HEK293T (cell line): ENCODE measurements around the gene ASTL.

ENCODE experiments used
- CTCF ChIA-PET: fragments of 350-600 bp; formaldehyde crosslinking; extraction: SDS; loops from one replicate; lab custom pipeline; 2021; ENCODE audit warnings: antibody characterized with exemption, inconsistent platforms; lab: Yijun Ruan, JAX
- POLR2A ChIA-PET: fragments of 350-600 bp; formaldehyde crosslinking; extraction: SDS; loops from one replicate; lab custom pipeline; 2020; ENCODE audit warnings: antibody characterized with exemption, inconsistent platforms; lab: Yijun Ruan, JAX
- DNase-seq: peaks from one replicate; pipeline ENCODE4 v3.0.0; 2012; ENCODE audit warnings: mixed read lengths; ENCODE audit errors: extremely low spot score
- ARNT ChIP-seq: fragments of 450-650 bp; IDR thresholded peaks from 2 replicates; pipeline ENCODE4 v1.6.1; 2017; ENCODE audit warnings: mild to moderate bottlenecking
- BHLHE40 ChIP-seq: fragments of 450-650 bp; IDR thresholded peaks from 2 replicates; pipeline ENCODE4 v1.6.1; 2016; ENCODE audit warnings: mild to moderate bottlenecking, moderate library complexity, borderline replicate concordance
- CTBP1 ChIP-seq: fragments of 450-650 bp; IDR thresholded peaks from 2 replicates; pipeline ENCODE4 v1.6.1; 2016; ENCODE audit warnings: borderline replicate concordance
- ELF4 ChIP-seq: fragments of 450-650 bp; IDR thresholded peaks from 2 replicates; pipeline ENCODE4 v1.6.1; 2017; ENCODE audit warnings: antibody characterized with exemption
- FOXA1 ChIP-seq: fragments of 450-650 bp; IDR thresholded peaks from 2 replicates; pipeline ENCODE4 v1.6.1; 2016; ENCODE audit warnings: mild to moderate bottlenecking
- FOXK2 ChIP-seq: fragments of 450-650 bp; IDR thresholded peaks from 2 replicates; pipeline ENCODE4 v1.6.1; 2016; ENCODE audit warnings: mild to moderate bottlenecking
- FOXM1 ChIP-seq: fragments of 450-650 bp; IDR thresholded peaks from 2 replicates; pipeline ENCODE4 v1.6.1; 2017; ENCODE audit warnings: mild to moderate bottlenecking, borderline replicate concordance
- HDGF ChIP-seq: fragments of 450-650 bp; IDR thresholded peaks from 2 replicates; pipeline ENCODE4 v1.6.1; 2017; ENCODE audit warnings: antibody characterized with exemption, borderline replicate concordance
- L3MBTL2 ChIP-seq: fragments of 450-650 bp; conservative IDR thresholded peaks from 2 replicates; pipeline ENCODE4 v1.6.1; 2016; ENCODE audit warnings: mild to moderate bottlenecking
- LEF1 ChIP-seq: fragments of 450-650 bp; IDR thresholded peaks from 2 replicates; pipeline ENCODE4 v1.6.1; 2017; ENCODE audit warnings: mild to moderate bottlenecking, borderline replicate concordance
- NFRKB ChIP-seq: fragments of 450-650 bp; IDR thresholded peaks from 2 replicates; pipeline ENCODE4 v1.6.1; 2016; ENCODE audit warnings: mild to moderate bottlenecking, moderate library complexity
- SP1 ChIP-seq: fragments of 450-650 bp; IDR thresholded peaks from 2 replicates; pipeline ENCODE4 v1.6.1; 2017
- SUZ12 ChIP-seq: fragments of 450-650 bp; IDR thresholded peaks from 2 replicates; pipeline ENCODE4 v1.6.1; 2016; ENCODE audit warnings: mild to moderate bottlenecking
- TARDBP ChIP-seq: fragments of 450-650 bp; IDR thresholded peaks from 2 replicates; pipeline ENCODE4 v1.6.1; 2016
- ZNF384 ChIP-seq: fragments of 450-650 bp; IDR thresholded peaks from 2 replicates; pipeline ENCODE4 v1.6.1; 2016
- TF ChIP-seq, protein P1 (sequence below): fragments of 450-650 bp; IDR thresholded peaks from 2 replicates; pipeline ENCODE4 v1.6.1; 2016

ASTL gene

DNA sequence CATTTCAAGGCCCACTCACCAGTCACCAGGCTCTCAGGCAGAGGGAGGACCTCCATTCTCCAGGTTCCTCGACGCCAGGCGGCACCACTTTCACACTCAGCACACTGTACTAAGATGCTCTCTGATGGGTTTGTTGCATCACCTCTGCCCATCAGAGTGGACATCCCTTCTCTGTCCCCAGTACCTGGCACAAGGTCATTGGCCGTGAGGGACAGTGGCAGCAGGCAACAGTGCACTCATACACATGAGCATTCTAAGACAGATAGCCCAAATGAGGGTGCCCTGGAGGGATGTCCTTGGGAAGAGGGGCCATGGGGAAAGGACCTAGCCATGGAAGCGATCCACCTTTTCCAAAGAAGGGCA, 18.9 kb downstream of the ASTL start:
- DNase-seq = no peak
- ChIA-PET CTCF (no interaction called here), POLR2A (no interaction called here)
- no peak for TF ChIP-seq TARDBP
- no peak for TF ChIP-seq L3MBTL2
- TF ChIP-seq ELF4 = no peak
- TF ChIP-seq, protein P1, sequence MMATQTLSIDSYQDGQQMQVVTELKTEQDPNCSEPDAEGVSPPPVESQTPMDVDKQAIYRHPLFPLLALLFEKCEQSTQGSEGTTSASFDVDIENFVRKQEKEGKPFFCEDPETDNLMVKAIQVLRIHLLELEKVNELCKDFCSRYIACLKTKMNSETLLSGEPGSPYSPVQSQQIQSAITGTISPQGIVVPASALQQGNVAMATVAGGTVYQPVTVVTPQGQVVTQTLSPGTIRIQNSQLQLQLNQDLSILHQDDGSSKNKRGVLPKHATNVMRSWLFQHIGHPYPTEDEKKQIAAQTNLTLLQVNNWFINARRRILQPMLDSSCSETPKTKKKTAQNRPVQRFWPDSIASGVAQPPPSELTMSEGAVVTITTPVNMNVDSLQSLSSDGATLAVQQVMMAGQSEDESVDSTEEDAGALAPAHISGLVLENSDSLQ = no peak
- no peak for TF ChIP-seq FOXA1
- TF ChIP-seq SP1 = no peak
- no peak for TF ChIP-seq LEF1
- no peak for TF ChIP-seq NFRKB
- no peak for TF ChIP-seq HDGF
- no peak for TF ChIP-seq ARNT
- no peak for TF ChIP-seq SUZ12
- no peak for TF ChIP-seq CTBP1
- no peak for TF ChIP-seq ZNF384
- TF ChIP-seq BHLHE40 = no peak
- TF ChIP-seq FOXK2 = no peak
- no peak for TF ChIP-seq FOXM1

DNA sequence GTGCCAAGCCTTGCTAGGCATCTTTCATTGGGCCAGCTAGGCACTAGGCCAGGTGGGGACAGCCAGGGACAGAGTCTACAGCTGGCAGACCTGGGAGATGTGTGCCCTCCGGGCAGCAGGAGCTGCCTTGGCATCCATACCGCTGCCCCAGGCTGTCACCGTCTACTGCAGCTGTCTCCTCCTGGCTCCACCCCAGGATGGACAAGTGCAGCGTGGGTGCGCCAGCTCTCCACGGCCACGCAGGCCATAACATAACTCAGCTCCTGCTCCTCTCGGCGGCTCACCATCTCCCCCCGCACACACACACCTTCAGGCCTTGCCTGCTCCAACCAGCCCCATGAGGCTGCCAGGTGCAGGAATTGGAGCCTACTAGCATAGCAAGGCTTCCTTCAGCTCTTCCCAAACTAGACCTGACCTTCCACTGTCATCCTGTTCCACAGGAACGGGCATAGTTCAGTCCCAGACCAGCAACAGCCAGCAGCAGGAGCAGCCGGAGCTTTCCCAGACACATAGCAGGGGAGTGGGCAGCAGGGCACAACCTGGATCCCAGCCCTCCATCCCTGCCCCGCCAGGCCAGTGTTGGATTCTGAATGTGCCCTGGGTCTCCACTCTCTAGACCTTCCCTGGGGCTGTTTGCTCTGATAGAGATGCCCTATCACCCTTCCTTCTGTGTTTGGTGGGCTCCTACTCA, 19.5 kb downstream of the ASTL start:
- no peak for DNase-seq
- TF ChIP-seq, protein P1 = no peak
- ChIA-PET POLR2A (interaction anchor here (1.0 kb wide), 1 partner anchor 108 kb away, joined by 3 read pairs; no protein-coding TSS in a partner anchor), CTCF (interaction anchor here (1.1 kb wide), 1 partner anchor 126 kb away, joined by 3 read pairs; no protein-coding TSS in a partner anchor)

DNA sequence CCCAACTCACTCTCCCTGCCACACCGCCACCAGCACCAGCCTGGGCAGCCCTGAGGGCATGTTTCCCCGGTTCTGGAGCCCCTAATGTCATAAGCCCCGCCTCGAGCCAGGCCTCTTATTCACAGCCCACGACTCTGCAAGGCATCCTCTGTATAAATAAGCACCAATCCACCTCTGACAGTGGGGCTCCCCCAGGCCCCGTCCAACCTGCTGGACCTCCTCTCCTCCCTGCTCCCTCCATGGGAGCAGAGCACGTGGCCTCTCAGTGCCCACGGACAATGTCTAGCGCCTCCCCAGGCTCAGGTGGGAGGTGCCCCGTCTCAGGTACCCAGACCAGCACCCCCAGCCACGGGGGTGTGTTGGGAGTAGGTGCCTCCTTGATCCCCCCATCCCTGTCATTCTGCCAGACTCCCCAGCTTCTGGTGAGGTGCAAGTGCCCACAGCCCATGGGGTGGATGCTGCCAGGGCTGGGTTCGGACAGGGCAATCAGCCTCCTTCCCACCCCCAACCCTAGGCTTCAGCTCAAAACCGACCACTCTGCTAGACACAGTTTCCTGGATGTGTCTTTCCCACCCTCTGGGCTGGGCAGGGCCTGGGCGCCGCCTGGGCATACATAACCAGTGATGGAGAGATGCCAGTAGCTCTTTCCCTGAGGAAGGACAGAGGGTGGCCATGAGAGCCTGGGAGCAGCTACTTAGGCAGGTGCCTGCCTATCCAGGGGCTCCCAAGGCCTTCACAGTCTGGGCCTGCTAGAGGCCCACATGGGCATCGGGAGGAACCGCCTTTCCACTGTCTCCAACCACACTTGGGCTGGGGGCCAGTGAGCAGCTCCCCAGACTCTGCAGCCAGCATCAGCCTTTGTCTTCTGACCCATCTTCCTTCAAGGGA, 20.4 kb downstream of the ASTL start:
- ChIA-PET CTCF (interaction anchor here (1.1 to 1.9 kb wide), 8 partner anchors 10 to 126 kb away, joined by 3 to 12 read pairs (median 5); no protein-coding TSS in a partner anchor), POLR2A (interaction anchor here (1.0 to 1.9 kb wide), 3 partner anchors 91 to 125 kb away, joined by 3 to 5 read pairs (median 5); partner anchors contain the start of gene STARD7)
- no peak for DNase-seq
- TF ChIP-seq HDGF = no peak
- TF ChIP-seq SP1 = no peak
- no peak for TF ChIP-seq LEF1
- no peak for TF ChIP-seq NFRKB
- no peak for TF ChIP-seq L3MBTL2
- no peak for TF ChIP-seq CTBP1
- TF ChIP-seq, protein P1 = no peak

DNA sequence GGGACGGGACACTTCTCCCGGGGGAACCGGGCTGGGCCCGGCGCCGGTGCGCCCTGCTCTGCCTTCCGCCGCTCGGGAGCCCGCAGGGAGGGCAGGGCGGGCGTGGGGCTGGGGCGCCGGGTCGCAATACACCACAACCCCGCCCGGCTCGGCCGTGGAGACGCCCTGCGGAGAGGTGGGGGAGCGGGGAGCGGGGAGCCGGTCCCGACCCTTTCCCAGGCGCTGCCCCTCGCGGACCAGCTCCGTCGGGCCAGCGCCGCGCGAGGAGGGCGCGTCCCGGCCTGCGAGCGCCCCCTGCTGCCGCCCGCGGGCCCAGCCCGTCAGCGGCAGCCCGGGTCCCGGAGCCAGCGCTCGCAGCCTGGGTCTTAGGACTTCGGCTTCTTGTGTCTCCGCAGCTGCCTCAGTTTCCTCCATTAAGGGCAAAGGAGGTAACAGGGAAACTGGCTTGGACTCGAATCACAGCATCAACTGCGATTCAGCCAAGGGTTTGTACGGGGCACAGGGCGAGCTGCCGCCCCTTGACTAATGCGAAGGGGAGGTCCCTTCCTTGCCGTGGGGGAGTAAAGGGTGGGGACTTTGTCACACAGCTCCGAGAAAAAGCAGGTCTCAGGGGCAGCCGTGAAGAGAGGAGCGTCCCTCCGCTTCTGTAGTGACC, 21.3 kb downstream of the ASTL start:
- DNase-seq = peak; percentile 93
- POLR2A ChIA-PET = interaction anchor here (1.5 to 1.9 kb wide), 2 partner anchors 92 to 124 kb away, joined by 5 read pairs; partner anchors contain the start of gene STARD7
- TF ChIP-seq FOXM1 (no peak), L3MBTL2 (no peak), BHLHE40 (no peak), ARNT (no peak), HDGF (no peak), ELF4 (no peak)
- CTCF ChIA-PET = interaction anchor here (0.6 to 1.9 kb wide), 12 partner anchors 9 to 640 kb away, joined by 3 to 12 read pairs (median 4); partner anchors contain the start of gene ANKRD36C

DNA sequence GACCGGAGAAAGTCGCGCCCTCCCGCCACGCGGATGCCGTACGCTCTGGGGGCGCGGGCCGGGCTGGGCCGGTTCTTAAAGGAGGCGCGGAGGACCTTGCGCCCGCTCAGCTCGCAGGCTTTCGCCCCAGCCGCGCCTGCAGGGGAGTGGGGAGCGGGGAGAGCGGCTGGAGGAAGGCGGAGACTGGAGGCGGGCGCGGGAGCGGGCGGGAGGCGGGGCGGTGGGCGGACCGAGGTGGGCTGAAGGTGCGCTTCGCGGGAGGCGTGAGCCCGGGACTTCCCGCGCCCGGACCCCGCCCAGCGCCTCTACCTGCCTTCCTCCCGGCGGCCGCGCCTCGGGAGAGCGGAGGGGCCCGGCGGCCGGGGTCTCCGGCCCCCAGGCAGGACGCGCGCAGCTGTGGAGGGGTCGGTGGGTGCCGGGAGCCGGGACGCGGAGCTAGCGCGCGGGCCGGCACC, 21.9 kb downstream of the ASTL start, which contains the start of gene ADRA2B:
TSS of gene ADRA2B (minus strand) at position 148 of the 455 bp plus-strand sequence. CDS start 422 bp downstream, outside the sequence.
- peak; percentile 74 for DNase-seq
- POLR2A ChIA-PET = interaction anchor here (1.5 to 1.9 kb wide), 2 partner anchors 92 to 124 kb away, joined by 5 read pairs; partner anchors contain the start of gene STARD7
- CTCF ChIA-PET = interaction anchor here (0.6 to 1.9 kb wide), 12 partner anchors 8 to 641 kb away, joined by 3 to 12 read pairs (median 4); partner anchors contain the start of gene ANKRD36C
- no peak for TF ChIP-seq FOXA1
- no peak for TF ChIP-seq L3MBTL2
- TF ChIP-seq ZNF384 = no peak
- TF ChIP-seq, protein P1 = no peak
- TF ChIP-seq NFRKB = no peak
- TF ChIP-seq LEF1 = no peak
- TF ChIP-seq SP1 = no peak
- no peak for TF ChIP-seq CTBP1
- no peak for TF ChIP-seq ELF4
- no peak for TF ChIP-seq FOXK2
- TF ChIP-seq SUZ12 = no peak
